Ovary (tissue), 9 donors: ENCODE measurements around the gene CTDSPL. TPM values are rescaled to one million over a fixed set of nuclear protein-coding genes. Genes with fewer than 3 reads are reported as not detected.

ENCODE experiments used
- DNase-seq, 5 donors: peaks; one replicate each; pipeline ENCODE4 v3.0.0-alpha.2; 2019 to 2020
- H3K27ac ChIP-seq, 2 donors: fragments of 200-600 bp; one replicate each; pipeline versions ENCODE4 v1.5.1 to v1.8.0; 2019 to 2022
- H3K27me3 ChIP-seq: fragments of 200-600 bp; one replicate; pipeline ENCODE4 v1.8.0; 2022
- H3K36me3 ChIP-seq: fragments of 200-600 bp; sonication (generic); one replicate; pipeline ENCODE4 v1.5.1; 2019
- H3K4me1 ChIP-seq: one replicate; pipeline ENCODE4 v1.8.1; 2013; ENCODE audit warnings: mild to moderate bottlenecking, moderate library complexity; ENCODE audit not compliant: insufficient read depth
- H3K4me3 ChIP-seq: fragments of 200-600 bp; sonication (generic); one replicate; pipeline ENCODE4 v1.5.1; 2017
- H3K9me3 ChIP-seq, 2 donors: fragments of 200-600 bp in 1 of 2; sonication (generic) in 1 of 2; one replicate each; pipeline versions ENCODE4 v1.5.1 to v1.8.1; 2013 to 2019; ENCODE audit warnings: mild to moderate bottlenecking in 1 of 2, moderate library complexity in 1 of 2
- CTCF ChIP-seq, 3 donors: fragments of 450-650 bp in 2 of 3; fragments of 200-600 bp in 1 of 3; IDR thresholded peaks; one replicate each; pipeline versions ENCODE4 v1.5.1 to v1.8.0; 2016 to 2022; ENCODE audit warnings: antibody characterized with exemption in 3 of 3, mild to moderate bottlenecking in 1 of 3
- EP300 ChIP-seq: sonication (generic); formaldehyde crosslinking; IDR thresholded peaks from one replicate; pipeline ENCODE4 v1.6.1; 2017; ENCODE audit warnings: antibody characterized with exemption
- POLR2A ChIP-seq: fragments of 450-650 bp; IDR thresholded peaks from one replicate; pipeline ENCODE4 v1.6.1; 2017; ENCODE audit warnings: antibody characterized with exemption, mild to moderate bottlenecking, moderate library complexity
- WGBS, 3 donors: extraction: QIAGEN DNeasy Blood & Tissue Kit in 1 of 3; methylation state at CpG; one replicate each; pipeline versions ENCODE4 v1.1.5 to v1.1.7; 2013 to 2017; 5-methylcytosine and 5-hydroxymethylcytosine counted together
- intact Hi-C, 4 donors: fragments of 100-400 bp; cut with DNase I; formaldehyde crosslinking; loops; one replicate each; pipeline versions ENCODE4 v1.11.0 to v1.15.1; 2022 to 2023
- polyA plus RNA-seq, 2 donors: library from polyadenylated mRNA; stranded (reverse); fragments of 200-250 nt in 1 of 2; fragments of 350-450 nt in 1 of 2; fragmentation: Illumina TruSeq in 1 of 2; extraction: RNeasy Lipid Tissue Mini Kit (QIAGEN cat#74804) in 1 of 2; gene quantifications; one replicate each; pipeline ENCODE4 v1.2.3, GENCODE V29; 2013 to 2014
- total RNA-seq, 7 donors: library from RNA; depleted of rRNA in 2 of 7; stranded (reverse); fragments of >200 nt in 2 of 7; fragmentation: NEBNext Ultra II Directional in 3 of 7; extraction: Animal tissue kit (Norgen Biotek cat#: 25700) in 3 of 7; gene quantifications; one replicate each; pipeline versions ENCODE4 v1.1.0 to v1.2.4, GENCODE V29; 2016 to 2023
- donor health status: DM: no; HTN: no; CAD: no; lungs with moderate emphysema.
- donor health status: DM: no; HTN: no; CAD: no.
- donor health status: Bipolar disorder and iron deficiency.
- donor health status: DM: yes; HTN: yes; CAD: no.
- donor health status: DM: no; HTN: no; CAD: no.
- donor health status: DM: yes; HTN: yes; CAD: no.

CTDSPL gene
- total and polyA plus RNA-seq, 9 donors, result 14.8 to 41.1 (median 34.2) TPM

GRCh38 chr3:38028621-38029361 lies 167.1 kb downstream of the CTDSPL start:
- H3K9me3 ChIP-seq, result no peaks in the 10 kb centered on the region
- no peaks in the 10 kb centered on the region for H3K36me3 ChIP-seq
- no peaks in the 10 kb centered on the region for H3K27me3 ChIP-seq
- 12 to 13% (median 13%) methylated on average over 42 to 45 of the region's 45 CpGs for WGBS, 3 donors
- peak in 4 of 5 donors; percentile 53 to 68 (median 59) for DNase-seq
- H3K4me1 ChIP-seq, result peaks cover 8% of the 10 kb centered on the region
- H3K4me3 ChIP-seq, result peak overlapping the region; percentile 65
- intact Hi-C loops, result no loop called here
- peak overlapping the region; percentile 76 to 94 for H3K27ac ChIP-seq
- TF ChIP-seq CTCF (IDR thresholded peaks at IDR 0.05) (no peak), EP300 (no peak), POLR2A (no peak)

GRCh38 chr3:38029400-38030125 lies 167.9 kb downstream of the CTDSPL start, which contains the start of gene PLCD1:
Gene PLCD1 (minus strand): TSS chr3:38029642. CDS start chr3:38029539, 103 bp downstream.
- Histone ChIP-seq H3K27ac (peak within 1 kb of the TSS; percentile 76 to 94), H3K4me3 (peak within 1 kb of the TSS; percentile 65), H3K4me1 (peaks cover 8% of the 10 kb centered on the region), H3K36me3 (no peaks in the 10 kb centered on the region), H3K9me3 (no peaks in the 10 kb centered on the region), H3K27me3 (no peaks in the 10 kb centered on the region)
- TF ChIP-seq CTCF (IDR thresholded peaks at IDR 0.05), result peak in 1 of 3 donors; percentile 22
- TF ChIP-seq EP300, result no peak
- peak; percentile 53 for TF ChIP-seq POLR2A
- intact Hi-C loops, result no loop called here
- peak; percentile 84 to 89 (median 87) for DNase-seq
- 0 to 2% (median 1%) methylated on average over 31 to 75 of the region's 75 CpGs for WGBS, 3 donors

- peaks cover 8% of the 10 kb centered on the region for H3K4me1 ChIP-seq
- no peaks in the 10 kb centered on the region for H3K9me3 ChIP-seq
- WGBS, 3 donors, result 26 to 36% (median 34%) methylated on average over 8 of the region's 8 CpGs
- peak in 2 of 5 donors; percentile 40 to 51 for DNase-seq
- peak overlapping the region; percentile 65 for H3K4me3 ChIP-seq
- TF ChIP-seq POLR2A (no peak), CTCF (IDR thresholded peaks at IDR 0.05) (peak in 1 of 3 donors; percentile 1)
- H3K27me3 ChIP-seq, result no peaks in the 10 kb centered on the region
- no peaks in the 10 kb centered on the region for H3K36me3 ChIP-seq
- intact Hi-C loops, result no loop called here
- peak overlapping the region; percentile 76 to 94 for H3K27ac ChIP-seq
Measured at GRCh38 chr3:38030126-38031021, 168.7 kb downstream of the CTDSPL start.
